Activated naive CD4-positive, alpha-beta T cell treated with Interleukin-2 at 50 U/mL for 16 hours (primary cell): Measurements from ENCODE around the gene MELK.

Experiments used
- DNase-seq: peaks from one replicate; pipeline ENCODE4 v3.0.0-alpha.2; 2020

Gene MELK

DNA sequence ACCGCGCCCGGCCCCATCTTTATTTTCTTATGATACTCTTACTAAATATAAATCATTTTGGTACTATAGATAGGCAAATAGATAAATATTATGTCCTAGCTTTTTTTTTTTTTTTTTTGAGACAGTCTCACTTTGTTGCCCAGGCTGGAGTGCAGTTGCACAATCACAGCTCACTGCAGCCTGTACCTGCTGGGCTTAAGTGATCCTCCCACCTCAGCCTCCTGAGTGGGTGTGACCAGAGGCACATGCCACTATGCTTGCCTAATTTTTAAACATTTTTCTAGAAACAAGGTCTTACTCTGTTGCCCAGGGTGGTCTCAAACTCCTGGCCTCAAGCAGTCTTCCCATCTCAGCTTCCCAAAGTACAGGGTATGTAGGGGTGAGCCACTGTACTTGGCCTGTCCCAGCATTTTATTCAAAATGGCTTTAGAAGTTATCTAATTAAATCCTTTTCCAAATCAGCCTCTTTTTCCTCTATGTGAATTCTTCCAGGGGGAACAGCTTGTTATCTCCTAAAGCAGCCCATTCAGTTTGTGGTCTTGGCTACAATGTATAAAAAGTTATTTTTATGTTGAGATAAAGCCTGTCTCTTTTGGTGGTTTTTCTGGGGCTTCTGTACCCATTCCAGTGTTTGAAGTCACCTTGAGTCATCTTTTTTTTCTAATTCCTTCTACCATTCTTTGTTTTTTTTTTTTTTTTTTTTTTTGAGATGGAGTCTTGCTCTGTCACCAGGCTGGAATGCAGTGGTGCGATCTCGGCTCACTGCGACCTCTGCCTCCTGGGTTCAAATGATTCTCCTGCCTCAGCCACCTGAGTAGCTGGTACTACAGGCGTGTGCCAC, 12.1 kb downstream of the MELK start:
- DNase-seq: no peak

DNA sequence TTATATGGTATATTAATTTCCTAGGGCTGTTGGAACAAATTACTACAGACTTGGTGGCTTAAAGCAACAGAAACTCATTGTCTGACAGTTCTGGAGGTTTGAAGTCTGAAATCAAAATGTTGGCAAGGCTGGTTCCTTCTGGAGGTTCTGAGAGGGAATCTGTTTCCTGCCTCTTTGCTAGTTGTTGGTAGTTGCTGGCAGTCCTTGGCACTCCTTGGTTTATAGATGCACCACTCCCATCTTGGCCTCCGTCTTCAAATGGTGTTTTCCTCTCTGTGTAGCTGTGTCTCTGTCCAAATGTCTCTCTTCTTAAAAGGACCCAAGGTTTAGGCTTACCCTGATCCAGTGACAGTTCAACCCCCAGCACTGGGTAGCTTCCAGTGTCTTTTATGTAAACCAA, 17.5 kb downstream of the MELK start:
- DNase-seq: no peak

DNA sequence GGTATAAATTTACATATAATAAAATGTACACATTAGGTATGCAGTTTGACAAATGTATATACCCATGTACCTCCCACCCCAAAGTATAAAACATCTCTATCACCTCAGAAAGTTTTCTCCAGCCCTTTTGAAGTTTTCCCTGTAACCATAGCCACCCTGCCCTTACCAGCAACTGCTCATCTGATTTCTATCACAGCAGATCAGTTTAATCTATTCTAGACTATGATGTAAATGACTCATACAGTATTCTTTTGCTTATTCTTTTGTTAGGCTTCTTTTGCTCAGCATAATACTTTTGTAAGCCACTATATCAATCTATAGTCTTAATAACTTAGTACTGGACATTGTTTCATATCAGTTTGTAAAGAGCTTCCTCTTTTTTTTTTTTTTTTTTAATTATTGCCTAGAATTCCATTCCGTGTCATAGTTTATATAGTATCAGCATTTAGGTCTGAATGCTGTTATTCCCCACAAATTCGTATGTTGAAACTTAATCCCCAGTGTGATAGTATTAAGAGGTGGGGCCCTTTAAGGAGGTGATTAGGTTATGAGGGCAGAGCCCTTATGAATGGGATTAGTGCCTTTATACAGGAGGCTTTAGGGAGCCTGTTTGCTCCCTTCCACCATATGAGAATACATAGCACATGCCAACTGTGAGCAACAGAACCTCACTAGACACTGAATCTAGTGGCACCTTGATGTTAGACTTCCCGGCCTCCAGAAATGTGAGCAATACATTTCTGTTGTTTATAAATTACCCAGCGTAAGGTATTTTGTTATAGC, 20.3 kb downstream of the MELK start:
- DNase-seq: no peak

DNA sequence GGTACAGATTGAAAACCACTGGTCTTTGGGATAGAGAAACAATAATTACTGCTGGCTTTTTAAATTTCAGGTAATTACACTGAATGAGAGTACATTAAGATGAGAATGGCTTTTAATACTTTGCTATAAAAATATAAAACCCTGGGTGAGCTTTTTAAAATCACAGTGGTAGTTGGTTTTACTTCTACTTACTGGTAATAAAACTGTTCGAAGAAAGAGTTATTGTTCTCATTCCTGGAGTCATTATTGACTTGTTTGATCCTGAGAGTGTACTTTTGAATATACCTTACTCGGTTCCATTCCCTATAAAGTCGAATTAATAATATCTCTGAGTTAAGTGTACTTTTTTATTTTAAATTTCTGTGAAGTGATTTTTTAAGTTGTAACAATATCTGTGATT, 21.5 kb downstream of the MELK start:
- DNase-seq: no peak

DNA sequence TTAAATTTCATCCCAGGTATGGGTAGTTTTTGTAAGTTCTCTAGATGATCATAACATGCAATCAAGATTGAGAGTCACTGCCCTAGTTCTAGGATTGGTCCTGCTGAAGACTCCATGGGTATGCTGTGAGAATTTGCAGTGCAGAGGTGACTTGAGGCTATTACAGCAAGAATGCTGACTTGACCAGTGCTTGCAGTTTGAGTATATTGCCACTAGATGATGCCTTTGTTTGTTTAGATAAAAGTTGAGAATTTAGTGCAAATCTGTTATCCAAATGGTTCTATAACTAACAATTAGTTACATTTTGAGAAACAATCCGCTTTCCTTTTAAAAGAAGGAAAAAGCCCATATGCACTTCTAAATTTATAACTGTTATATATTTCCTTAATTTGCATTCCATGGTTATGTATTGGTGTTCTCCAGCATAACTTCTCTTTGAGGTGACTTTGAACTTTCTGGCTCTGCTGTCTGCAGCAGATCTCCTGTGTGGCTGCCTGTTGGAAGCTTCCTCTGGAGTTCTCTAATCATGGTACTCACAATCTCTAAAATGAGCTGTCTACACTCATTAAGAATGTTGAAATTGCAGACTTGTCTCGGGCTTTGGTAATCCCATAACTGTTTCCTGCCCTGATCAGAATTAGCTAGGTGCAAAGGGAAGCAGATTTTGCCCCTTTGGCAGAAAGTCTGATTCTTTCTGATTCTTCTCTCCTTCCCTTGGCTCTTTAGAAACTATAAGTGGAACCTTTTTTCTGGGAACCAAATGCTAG, 24.9 kb downstream of the MELK start:
- no peak for DNase-seq

DNA sequence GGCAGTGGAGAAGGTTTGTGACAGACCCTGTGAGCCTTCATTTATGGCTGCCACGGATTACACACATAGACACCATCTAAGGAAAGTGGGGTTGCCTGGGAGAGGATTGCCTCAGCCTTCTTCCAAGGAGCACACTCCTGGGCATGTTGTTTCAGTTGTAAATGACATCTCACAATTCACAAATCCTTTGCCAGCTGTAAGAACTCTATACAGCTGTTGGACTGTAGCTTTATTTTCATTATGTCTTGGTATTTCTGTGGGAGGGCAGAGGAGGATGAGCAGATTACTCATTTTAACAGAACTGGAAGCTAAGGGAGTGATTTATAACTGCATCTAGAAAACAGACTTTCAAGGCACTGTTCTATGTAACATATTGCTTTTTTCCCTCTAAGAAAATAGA, 25.6 kb downstream of the MELK start:
- no peak for DNase-seq

DNA sequence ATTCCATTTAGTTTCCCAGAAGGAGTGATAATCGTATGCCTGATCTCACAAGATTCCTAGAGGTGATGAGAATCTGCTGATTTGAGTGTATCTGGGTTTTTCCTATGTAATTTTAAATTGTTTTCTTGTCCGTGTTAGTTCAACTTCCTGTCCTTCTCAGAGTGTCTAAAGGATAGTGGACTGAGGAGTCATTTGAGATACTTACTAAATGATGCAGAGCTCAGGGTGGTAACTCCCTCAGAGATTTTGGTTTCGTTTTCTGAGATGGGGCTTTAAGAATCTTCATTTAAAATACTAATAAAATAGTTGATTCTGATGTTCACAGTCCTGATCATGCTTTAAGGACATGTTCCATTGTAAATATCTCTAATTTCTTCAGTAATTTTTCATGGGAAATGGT, 30.3 kb downstream of the MELK start:
- DNase-seq: no peak

DNA sequence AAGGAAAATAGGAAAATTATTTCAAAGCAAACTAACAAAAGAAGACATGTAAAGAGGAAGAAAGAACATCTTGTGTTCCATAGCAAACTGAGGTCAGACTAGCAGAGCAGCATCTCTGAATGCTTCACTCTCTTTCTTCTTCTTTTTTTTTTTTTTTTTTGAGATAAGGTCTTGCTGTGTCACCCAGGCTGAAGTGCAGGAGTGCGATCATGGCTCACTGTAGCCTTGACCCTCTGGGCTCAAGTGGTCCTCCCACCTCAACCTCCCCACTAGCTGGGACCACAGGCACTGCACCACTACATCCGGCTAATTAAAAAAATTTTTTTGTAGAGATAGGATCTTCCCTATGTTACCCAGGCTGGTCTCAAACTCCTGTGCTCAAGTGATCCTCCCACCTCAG, 36.6 kb downstream of the MELK start:
- no peak for DNase-seq

DNA sequence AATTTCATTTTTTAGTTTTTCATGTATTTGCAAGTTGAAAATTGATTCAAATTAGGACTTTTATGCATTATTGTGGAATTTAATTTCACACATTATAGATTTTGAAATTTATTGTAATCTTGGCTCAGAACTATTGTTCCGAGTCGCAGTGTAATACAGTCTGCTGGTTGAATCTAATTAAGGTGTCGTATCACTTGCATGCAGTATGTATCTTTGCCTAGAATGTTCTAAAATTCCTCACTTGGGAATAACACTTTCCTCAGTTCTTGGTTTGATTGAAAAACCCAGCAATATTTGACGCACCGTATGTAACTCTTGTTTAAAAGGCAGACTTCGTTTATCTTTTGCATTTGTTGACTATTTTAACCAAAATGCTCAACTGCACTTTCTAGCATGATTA, 49.4 kb downstream of the MELK start:
- no peak for DNase-seq

DNA sequence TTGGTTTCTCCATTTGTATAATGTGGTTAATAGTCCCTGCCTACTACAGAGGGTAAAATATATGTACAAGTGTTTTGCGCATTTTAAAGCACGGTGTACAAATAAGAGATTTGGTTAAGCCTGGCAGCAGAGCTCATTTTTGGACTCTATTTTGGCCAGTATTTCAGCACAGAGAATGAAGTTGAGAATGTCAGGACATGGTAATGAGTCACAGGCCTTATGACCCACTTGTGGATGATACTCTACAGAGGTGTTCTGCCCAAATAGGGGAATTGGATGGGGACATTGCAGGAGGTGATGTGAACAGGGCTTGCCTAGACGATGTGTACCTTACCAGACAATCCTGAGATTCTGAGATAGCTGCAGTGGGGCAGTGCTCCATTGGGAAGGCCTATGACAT, 50.6 kb downstream of the MELK start:
- DNase-seq: no peak

DNA sequence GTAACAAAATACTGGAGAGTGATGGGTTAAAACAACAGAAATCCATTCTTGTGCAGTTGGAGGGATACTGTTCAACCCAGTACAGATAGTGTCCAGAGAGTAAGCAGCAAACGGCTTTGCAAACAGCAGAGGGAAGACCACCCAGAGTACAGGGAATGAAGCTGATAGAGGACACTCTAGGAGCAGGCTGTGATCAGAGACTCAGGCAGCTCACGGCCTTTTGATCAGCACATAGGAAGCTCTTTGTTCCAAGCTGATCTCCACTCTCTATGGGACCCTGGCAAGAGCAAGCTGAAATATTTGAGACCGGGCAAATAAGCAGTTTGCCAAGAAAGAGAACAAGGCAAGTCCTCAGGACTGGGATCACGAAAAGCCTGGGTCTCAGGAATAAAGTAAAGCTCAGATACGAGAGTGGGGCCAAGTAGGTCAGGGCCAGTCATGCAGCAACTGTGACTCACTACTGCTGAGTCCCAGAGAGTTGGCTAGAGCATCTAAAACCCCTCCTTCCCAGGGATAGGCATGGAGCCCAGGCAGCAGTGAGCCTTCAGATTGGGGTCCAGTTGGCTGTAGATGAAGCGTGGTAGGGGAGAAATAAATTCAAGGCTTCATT, 52.4 kb downstream of the MELK start:
- no peak for DNase-seq

DNA sequence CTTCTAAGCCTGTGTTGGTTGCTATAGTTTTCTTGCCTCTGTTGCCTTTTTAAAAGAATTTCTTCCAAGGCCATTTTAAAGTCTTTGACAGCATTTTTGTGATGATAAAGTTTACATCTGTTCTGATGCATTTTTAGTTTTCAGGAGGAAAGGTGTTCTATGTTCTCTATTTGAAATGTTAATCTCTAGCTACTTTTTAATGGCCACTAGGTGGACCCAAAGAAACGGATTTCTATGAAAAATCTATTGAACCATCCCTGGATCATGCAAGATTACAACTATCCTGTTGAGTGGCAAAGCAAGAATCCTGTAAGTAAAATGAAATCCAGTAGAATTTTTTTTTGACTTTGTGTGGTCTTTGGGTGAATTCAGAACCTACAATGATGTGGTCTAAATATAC, 60.2 kb downstream of the MELK start:
- DNase-seq: no peak

DNA sequence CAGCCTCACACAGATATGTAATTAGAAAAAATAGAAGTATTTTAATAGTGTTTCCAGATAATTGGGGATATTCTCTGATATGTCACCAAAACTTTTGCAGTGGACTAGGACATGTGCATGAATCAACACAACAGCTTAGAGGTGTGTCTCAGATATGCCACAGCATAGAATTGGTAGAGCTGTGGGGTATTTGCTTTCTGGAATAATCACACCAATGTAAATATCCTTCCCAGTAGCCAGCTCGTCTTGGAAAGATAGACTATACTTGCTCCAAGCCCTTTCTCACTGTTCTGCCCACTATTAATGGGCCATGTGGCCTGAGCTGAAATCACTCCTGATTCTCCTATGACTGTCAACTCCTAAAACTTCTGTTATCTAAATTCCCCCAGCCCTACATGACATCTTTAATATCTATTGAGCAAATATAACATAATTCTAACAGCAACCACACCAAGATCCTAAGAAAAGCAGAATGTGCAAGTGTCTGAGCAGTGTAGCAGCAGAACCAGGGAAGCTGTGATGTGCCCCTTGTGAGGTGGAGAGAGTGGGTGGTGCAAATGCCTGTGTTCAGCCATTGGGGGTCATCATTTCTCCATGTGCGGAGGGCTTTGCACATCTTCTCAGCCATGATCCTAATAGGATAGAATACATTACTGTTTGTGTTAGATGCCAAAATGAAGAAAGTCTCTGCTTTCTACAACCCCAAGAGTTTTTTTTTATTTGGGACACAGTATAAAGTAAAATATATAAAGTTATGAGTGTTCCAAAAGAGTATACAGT, 65.0 kb downstream of the MELK start:
- no peak for DNase-seq

DNA sequence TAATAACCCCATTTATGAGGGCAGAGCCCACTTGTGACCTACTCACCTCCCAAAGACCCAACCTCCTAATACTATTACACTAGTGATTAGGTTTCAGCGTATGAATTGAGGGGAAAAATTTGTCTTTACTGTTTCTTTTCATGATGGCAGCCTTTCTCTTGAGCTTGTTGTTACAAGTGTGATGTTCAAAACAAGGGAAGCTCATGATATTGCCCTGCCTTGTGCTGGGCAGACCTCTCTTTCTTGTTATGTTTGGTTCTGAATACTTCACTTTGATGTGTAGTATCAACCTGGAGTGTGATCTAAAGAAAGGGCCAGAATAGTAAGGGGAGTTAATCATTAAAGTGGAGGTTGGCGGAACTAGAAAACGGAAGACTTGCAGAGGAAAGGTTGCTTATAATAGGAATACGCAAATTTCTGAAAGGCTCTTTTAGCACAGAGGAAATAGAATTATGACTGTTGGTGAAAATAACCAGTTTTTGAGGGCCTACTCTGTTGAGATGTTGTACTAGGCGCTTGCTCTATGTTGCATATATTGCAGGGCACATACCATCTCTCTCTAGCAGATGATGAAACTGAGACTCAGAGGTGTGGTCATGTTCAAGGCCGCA, 68.2 kb downstream of the MELK start:
- no peak for DNase-seq

DNA sequence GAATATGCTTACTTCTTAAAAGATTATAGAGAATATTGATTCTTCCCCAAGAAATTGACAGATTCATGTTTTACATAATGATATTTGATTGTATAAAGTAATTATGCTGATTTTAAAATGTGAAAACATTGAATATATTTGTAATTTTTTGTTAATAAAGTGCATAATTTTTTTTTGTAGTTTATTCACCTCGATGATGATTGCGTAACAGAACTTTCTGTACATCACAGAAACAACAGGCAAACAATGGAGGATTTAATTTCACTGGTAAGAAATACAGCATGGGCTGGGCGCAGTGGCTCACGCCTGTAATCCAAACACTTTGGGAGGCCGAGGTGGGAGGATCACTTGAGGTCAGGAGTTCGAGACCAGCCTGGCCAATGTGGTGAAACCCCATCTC, 70.1 kb downstream of the MELK start:
- no peak for DNase-seq

DNA sequence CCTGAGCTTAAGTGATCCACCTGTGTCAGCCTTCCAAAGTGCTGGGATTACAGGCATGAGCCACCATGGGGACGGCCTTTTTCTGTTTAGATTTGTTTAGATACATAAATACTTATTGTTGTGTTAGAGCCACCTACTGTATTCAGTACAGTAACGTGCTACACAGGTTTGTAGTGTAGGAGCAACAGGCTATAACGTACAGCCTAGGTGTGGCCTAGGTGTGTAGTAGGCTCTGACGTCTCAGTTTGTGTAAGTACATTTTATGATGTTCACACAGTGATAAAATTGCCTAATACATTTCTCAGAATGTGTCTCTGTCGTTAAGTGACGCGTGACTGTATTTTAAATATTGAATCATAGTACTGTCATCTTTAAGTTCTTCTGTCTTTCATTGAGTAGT, 84.1 kb downstream of the MELK start:
- no peak for DNase-seq

DNA sequence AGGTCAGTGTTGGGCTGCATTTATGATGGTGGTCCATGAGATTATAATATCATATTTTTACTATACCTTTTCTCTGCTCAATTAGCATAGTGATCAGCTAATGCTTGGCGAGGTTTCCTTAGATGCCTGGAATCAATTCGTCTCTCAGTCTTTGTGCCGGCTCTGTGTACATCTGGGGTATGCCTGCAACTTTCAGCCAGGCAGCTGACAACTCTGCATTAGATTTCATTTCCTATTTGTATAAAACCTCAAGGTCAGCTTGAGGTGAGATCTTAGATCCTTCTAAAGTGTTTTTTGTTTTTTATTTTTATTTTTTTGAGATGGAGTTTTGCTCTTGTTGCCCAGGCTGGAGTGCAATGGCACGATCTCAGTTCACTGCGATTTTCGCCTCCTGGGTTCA, 86.8 kb downstream of the MELK start:
- no peak for DNase-seq

DNA sequence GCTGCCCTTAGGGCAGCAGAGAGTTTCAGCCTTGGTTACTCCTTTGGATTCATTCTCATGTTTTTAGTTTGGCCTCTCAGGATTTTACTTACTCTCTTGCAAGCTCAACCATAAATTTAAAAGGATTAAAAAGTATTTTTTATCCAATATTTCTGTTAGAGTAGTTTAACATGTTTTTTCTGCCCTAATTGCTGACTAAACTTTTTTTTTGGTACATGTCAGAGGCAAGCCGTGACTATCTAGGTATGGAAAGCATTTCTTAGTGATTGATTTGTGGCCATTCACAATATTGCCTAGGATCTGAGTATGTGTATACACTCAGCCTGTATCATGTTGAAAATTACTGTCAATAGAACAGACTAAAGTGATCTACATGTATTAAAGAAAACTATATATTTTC, 92.1 kb downstream of the MELK start:
- DNase-seq: no peak

DNA sequence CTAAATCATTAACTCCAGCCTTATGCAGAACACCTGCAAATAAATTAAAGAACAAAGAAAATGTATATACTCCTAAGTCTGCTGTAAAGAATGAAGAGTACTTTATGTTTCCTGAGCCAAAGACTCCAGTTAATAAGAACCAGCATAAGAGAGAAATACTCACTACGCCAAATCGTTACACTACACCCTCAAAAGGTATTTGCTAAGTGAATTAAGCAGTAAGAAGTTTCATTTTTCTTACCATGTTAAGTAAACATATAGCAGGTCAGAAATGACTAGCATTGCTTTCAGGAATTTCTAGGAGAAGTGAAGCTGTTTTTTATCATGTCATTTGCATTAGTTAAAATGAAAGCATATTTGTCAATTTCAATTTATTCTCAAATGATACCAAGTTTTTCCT, 92.7 kb downstream of the MELK start:
- DNase-seq: no peak

DNA sequence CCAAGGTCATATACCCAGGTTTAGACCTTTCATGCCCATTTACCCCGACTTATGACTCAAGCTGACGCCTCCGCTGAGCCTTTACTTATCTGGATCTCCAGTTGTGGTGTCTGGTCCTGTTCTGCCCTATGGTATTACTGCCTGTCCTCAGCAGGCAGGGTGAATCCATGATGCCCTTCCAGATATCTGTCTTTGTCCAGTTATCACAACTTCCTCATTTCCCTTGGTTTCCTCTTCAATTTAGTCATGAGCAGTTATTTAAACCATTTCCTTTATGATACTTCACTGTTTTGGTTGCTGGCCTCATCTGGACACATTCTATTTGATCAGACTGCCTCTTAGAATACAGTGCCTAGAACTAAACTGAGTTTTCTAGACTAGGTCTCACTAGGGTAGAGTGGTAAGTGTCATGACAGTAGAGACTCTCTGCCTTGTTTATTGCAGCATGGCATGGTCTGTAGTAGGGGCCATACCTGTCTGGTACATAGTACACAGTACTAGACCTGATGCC, 93.3 kb downstream of the MELK start:
- no peak for DNase-seq

DNA sequence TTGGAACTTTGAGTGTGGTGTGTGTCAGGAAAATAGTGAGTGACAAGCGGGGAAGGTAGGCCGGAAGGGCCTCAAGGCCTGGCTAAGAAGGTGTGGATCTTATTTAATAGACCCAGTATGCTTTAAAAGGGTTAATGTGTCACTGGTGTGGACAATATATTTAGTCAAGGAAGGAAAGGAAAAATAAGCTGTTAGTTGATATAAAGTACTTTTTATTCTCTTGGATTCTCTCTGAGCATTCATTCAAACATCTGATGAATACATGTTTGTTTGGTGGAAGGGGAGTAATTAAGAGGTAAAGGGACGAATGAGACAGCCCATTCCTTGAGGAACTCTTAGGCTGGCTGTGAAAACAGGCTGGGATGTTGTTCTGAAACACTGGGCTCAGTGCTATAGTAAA, 98.9 kb downstream of the MELK start:
- DNase-seq: no peak

DNA sequence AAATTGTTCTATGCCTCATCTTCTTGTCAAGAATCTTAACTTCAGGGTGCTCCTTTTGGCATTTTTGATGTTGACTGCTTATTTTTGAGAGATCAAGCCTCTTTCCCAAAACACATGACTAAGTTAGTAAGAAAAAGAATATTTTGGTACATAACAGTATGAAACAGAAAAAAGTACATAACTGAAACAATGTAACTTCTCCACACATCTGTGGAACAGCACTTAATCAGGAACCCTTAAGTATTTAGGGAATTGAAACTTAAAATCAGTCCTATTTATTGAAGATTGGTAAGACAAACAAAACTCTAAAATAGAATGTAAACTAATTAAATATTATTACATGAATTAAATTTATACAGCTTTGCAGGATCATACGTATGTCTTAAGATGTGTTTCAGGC, 103.4 kb downstream of the MELK start:
- DNase-seq: no peak
